Measurements from ENCODE around the gene JARID2. TPM values are rescaled to one million over a fixed set of nuclear protein-coding genes. Genes with fewer than 3 reads are reported as not detected.

The JARID2 gene
- polyA plus RNA-seq, 1 experiment: 9.7 TPM

- TF ChIP-seq CTCF (IDR thresholded peaks at IDR 0.05; ENCODE audit: low read depth, low read length): no peak
- POLR2A ChIA-PET: no interaction called here
- Histone ChIP-seq H3K4me3 (ENCODE audit: low read depth, low read length) (no peak overlapping the region), H3K27me3 (ENCODE audit: control insufficient read depth, insufficient read depth, low read length) (no peaks in the 10 kb centered on the region), H3K27ac (ENCODE audit: low read depth, low read length) (no peak overlapping the region), H3K9me3 (ENCODE audit: control insufficient read depth, insufficient read depth, low read length) (no peaks in the 10 kb centered on the region)
- no peak for DNase-seq (ENCODE audit: low read depth, low spot score)
- CTCF ChIA-PET: no interaction called here
Observed at GRCh38 chr6:15316754-15317153, 70.9 kb downstream of the JARID2 start.

- CTCF ChIA-PET: no interaction called here
Observed at GRCh38 chr6:15317251-15317650, 71.4 kb downstream of the JARID2 start.

GRCh38 chr6:15317934-15318902 is 72.3 kb downstream of the JARID2 start:
- ChIA-PET POLR2A (no interaction called here), CTCF (interaction anchor here (0.6 to 0.7 kb wide), 2 partner anchors 44 to 541 kb away, joined by 3 to 4 read pairs; no protein-coding TSS in a partner anchor)
- no peaks in the 10 kb centered on the region for H3K27me3 ChIP-seq (ENCODE audit: control insufficient read depth, insufficient read depth, low read length)
- DNase-seq (ENCODE audit: low read depth, low spot score): no peak
- no peak for TF ChIP-seq CTCF (IDR thresholded peaks at IDR 0.05; ENCODE audit: low read depth, low read length)
- no peaks in the 10 kb centered on the region for H3K9me3 ChIP-seq (ENCODE audit: control insufficient read depth, insufficient read depth, low read length)
- H3K4me3 ChIP-seq (ENCODE audit: low read depth, low read length): no peak overlapping the region
- no peak overlapping the region for H3K27ac ChIP-seq (ENCODE audit: low read depth, low read length)

More at GRCh38 chr6:15317251-15317650, 71.4 kb downstream of the JARID2 start:
- Histone ChIP-seq H3K27ac (ENCODE audit: low read depth, low read length) (no peak overlapping the region), H3K4me3 (ENCODE audit: low read depth, low read length) (no peak overlapping the region), H3K9me3 (ENCODE audit: control insufficient read depth, insufficient read depth, low read length) (no peaks in the 10 kb centered on the region), H3K27me3 (ENCODE audit: control insufficient read depth, insufficient read depth, low read length) (no peaks in the 10 kb centered on the region)
- POLR2A ChIA-PET: no interaction called here
- TF ChIP-seq CTCF (IDR thresholded peaks at IDR 0.05; ENCODE audit: low read depth, low read length): no peak
- DNase-seq (ENCODE audit: low read depth, low spot score): no peak

- Histone ChIP-seq H3K27ac (ENCODE audit: low read depth, low read length) (no peak overlapping the region), H3K4me3 (ENCODE audit: low read depth, low read length) (no peak overlapping the region), H3K27me3 (ENCODE audit: control insufficient read depth, insufficient read depth, low read length) (no peaks in the 10 kb centered on the region), H3K9me3 (ENCODE audit: control insufficient read depth, insufficient read depth, low read length) (no peaks in the 10 kb centered on the region)
- ChIA-PET CTCF (interaction anchor here (1.5 kb wide), 1 partner anchor 71 kb away, joined by 4 read pairs; no protein-coding TSS in a partner anchor), POLR2A (no interaction called here)
- no peak for TF ChIP-seq CTCF (IDR thresholded peaks at IDR 0.05; ENCODE audit: low read depth, low read length)
- no peak for DNase-seq (ENCODE audit: low read depth, low spot score)
Observed at GRCh38 chr6:15319677-15320076, 73.8 kb downstream of the JARID2 start.

- ChIA-PET POLR2A (interaction anchor here (0.7 kb wide), 1 partner anchor 336 kb away, joined by 3 read pairs; no protein-coding TSS in a partner anchor), CTCF (no interaction called here)
- Histone ChIP-seq H3K27ac (ENCODE audit: low read depth, low read length) (no peak overlapping the region), H3K4me3 (ENCODE audit: low read depth, low read length) (no peak overlapping the region), H3K9me3 (ENCODE audit: control insufficient read depth, insufficient read depth, low read length) (no peaks in the 10 kb centered on the region), H3K27me3 (ENCODE audit: control insufficient read depth, insufficient read depth, low read length) (no peaks in the 10 kb centered on the region)
- no peak for TF ChIP-seq CTCF (IDR thresholded peaks at IDR 0.05; ENCODE audit: low read depth, low read length)
- DNase-seq (ENCODE audit: low read depth, low spot score): no peak
Observed at GRCh38 chr6:15320693-15321092, 74.8 kb downstream of the JARID2 start.
